H1 (cell line): Measurements from ENCODE around the gene TNP2. TPM values are rescaled to one million over a fixed set of nuclear protein-coding genes. Genes with fewer than 3 reads are reported as not detected.

ENCODE experiments used
- CHD1 ChIP-seq: IDR thresholded peaks from 2 replicates; pipeline ENCODE4 v1.6.1; 2012; ENCODE audit warnings: low read depth, low read length, improper control_type of control experiment
- JUN ChIP-seq: IDR thresholded peaks from 2 replicates; pipeline ENCODE4 v1.6.1; 2011; ENCODE audit warnings: low read depth, mild to moderate bottlenecking, improper control_type of control experiment, low read length
- KDM1A ChIP-seq: fragments of 200-600, 300-600 bp; sonication (generic); IDR thresholded peaks from 2 replicates; pipeline ENCODE4 v1.7.1; 2016; ENCODE audit warnings: mild to moderate bottlenecking, low read length, borderline replicate concordance
- KDM4A ChIP-seq: IDR thresholded peaks from one replicate; pipeline ENCODE4 v1.7.1; 2012; ENCODE audit warnings: low read depth, mild to moderate bottlenecking, moderate library complexity, low read length, inconsistent platforms; ENCODE audit not compliant: severe bottlenecking
- RBBP5 ChIP-seq: IDR thresholded peaks from 2 replicates; pipeline ENCODE4 v1.7.1; 2012; ENCODE audit warnings: low read depth, mild to moderate bottlenecking, inconsistent platforms, low read length, moderate library complexity, borderline replicate concordance
- RXRA ChIP-seq: IDR thresholded peaks from 2 replicates; pipeline ENCODE4 v1.6.1; 2011; ENCODE audit warnings: low read depth, mild to moderate bottlenecking, low read length, moderate library complexity; ENCODE audit not compliant: insufficient read depth
- TAF1 ChIP-seq: IDR thresholded peaks from 2 replicates; pipeline ENCODE4 v1.6.1; 2011; ENCODE audit warnings: mild to moderate bottlenecking, low read depth, low read length
- polyA plus RNA-seq, 7 experiments: library from polyadenylated mRNA; depleted of rRNA in 3 of 7; stranded (reverse) in 5 of 7; unstranded in 2 of 7; fragments of >200 nt in 5 of 7; fragments of 200-250 nt in 2 of 7; gene quantifications; 1 replicate in 5 of 7; 2 replicates in 1 of 7; 4 replicates in 1 of 7; pipeline versions ENCODE4 v1.2.1 to v1.2.3, GENCODE V29; 2011 to 2013; ENCODE audit warnings: missing spikeins in 2 of 7, mixed read lengths in 2 of 7
- total RNA-seq: library from RNA; stranded (reverse); fragmentation: NEBNext Ultra II Directional; extraction: Animal tissue kit (Norgen Biotek cat#: 25700); gene quantifications from 2 replicates; pipeline ENCODE4 v1.2.1, GENCODE V29; 2021

The TNP2 gene
- total and polyA plus RNA-seq, 2 of the 8 experiments (the other 6 are each of a cell fraction or from before 2014, with no cell fraction given): not detected

DNA sequence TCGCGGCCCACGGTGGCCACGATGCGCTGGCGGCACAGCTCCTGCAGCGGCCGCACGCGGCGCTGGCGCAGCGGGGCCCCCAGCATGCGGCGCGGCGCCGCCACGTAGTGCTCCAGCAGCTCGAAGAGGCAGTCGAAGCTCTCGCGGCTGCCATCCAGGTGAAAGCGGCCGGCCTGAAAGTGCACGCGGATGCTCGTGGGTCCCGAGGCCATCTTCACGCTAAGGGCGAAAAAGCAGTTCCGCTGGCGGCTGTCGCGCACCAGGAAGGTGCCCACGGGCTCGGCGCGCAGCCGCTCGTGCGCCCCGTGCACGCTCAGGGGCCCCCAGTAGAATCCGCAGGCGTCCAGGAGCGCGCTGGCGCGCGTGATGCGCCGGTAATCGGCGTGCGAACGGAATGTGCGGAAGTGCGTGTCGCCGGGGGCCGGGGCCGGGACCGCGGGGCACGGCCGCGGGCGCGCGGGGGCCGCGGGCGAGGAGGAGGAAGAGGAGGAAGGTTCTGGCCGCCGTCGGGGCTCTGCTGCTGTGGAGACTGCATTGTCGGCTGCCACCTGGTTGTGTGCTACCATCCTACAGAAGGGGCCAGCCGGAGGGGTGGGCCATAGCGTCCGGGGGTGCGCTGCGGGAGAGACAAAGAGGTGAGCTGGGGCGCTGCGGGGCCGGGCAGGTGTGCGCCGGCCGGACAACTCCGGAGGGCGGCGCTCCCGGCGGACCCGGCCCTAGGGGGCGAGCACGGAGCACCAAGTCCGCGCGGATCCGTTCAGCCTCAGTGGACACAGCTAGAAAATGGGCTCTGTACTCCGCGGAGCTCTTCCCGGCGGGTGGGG is 14.0 kb downstream of the TNP2 start (continued):
- TF ChIP-seq KDM1A (0 out of 2 replicates have a peak, but pooled peaks have one; percentile 36), KDM4A (peak; percentile 59), RBBP5 (0 out of 2 replicates have a peak, but pooled peaks have one; percentile 30), JUN (no peak), TAF1 (no peak), RXRA (no peak), CHD1 (no peak)
